HUES64 (cell line): Measurements from ENCODE around the gene AMIGO1.
"Not testable (repeated sequence)": the region's sequence is repeated elsewhere in the genome, so short reads cannot be mapped to it uniquely, and the experiment has no call there.

ENCODE experiments used
- H3K27ac ChIP-seq: 2 replicates; pipeline ENCODE4 v1.7.0; 2013; ENCODE audit warnings: low read depth, low read length, inconsistent platforms
- H3K27me3 ChIP-seq: 2 replicates; pipeline ENCODE4 v1.6.1; 2013; ENCODE audit warnings: mild to moderate bottlenecking, low read length; ENCODE audit not compliant: insufficient read depth
- H3K36me3 ChIP-seq: 2 replicates; pipeline ENCODE4 v1.6.1; 2013; ENCODE audit warnings: mild to moderate bottlenecking, low read length; ENCODE audit not compliant: insufficient read depth
- H3K4me1 ChIP-seq: 2 replicates; pipeline ENCODE4 v1.6.1; 2013; ENCODE audit warnings: mild to moderate bottlenecking, low read length, moderate library complexity; ENCODE audit not compliant: insufficient read depth
- H3K4me3 ChIP-seq: 2 replicates; pipeline ENCODE4 v1.5.1; 2013; ENCODE audit warnings: mild to moderate bottlenecking, low read length, moderate library complexity
- H3K9ac ChIP-seq: 2 replicates; pipeline ENCODE4 v1.6.1; 2013; ENCODE audit warnings: mild to moderate bottlenecking, low read depth, low read length
- H3K9me3 ChIP-seq: 2 replicates; pipeline ENCODE4 v1.6.1; 2013; ENCODE audit warnings: low read depth, low read length; ENCODE audit not compliant: insufficient read depth
- WGBS: fragments of 150-250, 120-280 bp; methylation state at CpG from one replicate; pipeline ENCODE4 v1.1.7; 2013; ENCODE audit warnings: missing lambda C conversion rate; 5-methylcytosine and 5-hydroxymethylcytosine counted together

The AMIGO1 gene

DNA sequence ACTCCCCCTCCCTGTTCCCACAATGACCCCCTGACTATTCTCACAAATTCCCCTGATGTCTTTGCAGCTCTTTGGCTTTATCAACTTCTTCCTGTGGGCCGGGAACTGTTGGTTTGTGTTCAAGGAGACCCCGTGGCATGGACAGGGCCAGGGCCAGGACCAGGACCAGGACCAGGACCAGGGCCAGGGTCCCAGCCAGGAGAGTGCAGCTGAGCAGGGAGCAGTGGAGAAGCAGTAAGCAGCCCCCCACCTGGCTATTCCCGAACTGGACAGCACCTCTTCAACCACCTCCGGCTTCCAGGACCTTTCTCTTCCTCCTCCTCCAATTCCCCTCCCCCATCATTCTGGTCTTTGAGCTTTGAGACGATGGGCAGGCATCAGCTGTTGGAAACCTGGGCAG lies 30.2 kb downstream of the AMIGO1 start:
- Histone ChIP-seq H3K27ac (no peak overlapping the region), H3K9me3 (no peaks in the 10 kb centered on the region), H3K27me3 (peaks cover 24% of the 10 kb centered on the region), H3K4me3 (no peak overlapping the region), H3K36me3 (no peaks in the 10 kb centered on the region), H3K4me1 (peaks cover 4% of the 10 kb centered on the region; the same call in 1 of the 2 replicates), H3K9ac (no peak overlapping the region)
- WGBS, result 81% methylated on average over 5 of the region's 5 CpGs

DNA sequence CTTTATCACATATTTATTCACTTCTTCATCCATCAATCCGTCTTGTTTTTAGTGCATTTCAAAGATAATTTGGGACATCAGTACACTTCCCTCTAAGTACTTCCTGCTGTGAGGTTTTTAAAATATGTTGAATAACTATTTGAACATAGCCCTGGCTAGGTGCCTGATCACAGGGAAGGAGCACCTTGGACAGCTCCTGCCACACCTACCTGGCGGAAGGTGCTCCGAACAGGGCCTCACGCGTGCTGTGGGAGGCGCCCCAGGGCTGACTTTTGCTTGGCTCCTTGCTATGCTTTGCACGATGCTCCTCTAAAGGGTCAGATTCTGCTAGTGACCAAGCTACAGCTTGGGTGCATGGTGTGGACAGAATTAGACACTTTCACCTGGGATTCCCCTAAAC lies 30.7 kb downstream of the AMIGO1 start:
- H3K27ac ChIP-seq, result no peak overlapping the region
- peaks cover 24% of the 10 kb centered on the region for H3K27me3 ChIP-seq
- no peak overlapping the region for H3K4me3 ChIP-seq
- 35% methylated on average over 7 of the region's 7 CpGs for WGBS
- no peaks in the 10 kb centered on the region for H3K36me3 ChIP-seq
- H3K9me3 ChIP-seq, result no peaks in the 10 kb centered on the region
- H3K9ac ChIP-seq, result no peak overlapping the region
- H3K4me1 ChIP-seq, result peaks cover 4% of the 10 kb centered on the region; the same call in 1 of the 2 replicates

DNA sequence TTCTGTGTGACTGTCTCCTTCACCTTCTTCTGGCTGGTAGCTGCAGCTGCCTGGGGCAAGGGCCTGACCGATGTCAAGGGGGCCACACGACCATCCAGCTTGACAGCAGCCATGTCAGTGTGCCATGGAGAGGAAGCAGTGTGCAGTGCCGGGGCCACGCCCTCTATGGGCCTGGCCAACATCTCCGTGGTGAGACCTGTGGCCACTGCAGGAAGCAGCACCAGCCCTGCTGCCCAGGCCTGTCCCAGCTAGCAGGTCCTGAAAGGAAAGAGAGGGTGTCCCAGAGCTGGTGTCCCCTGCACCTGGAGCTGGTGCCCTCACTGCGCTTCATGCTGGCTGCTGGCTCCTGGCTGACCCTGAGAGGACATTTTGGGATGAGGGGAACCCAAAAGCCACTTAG lies 31.7 kb downstream of the AMIGO1 start:
- H3K4me1 ChIP-seq, result peaks cover under 1% of the 10 kb centered on the region; the same call in 1 of the 2 replicates
- WGBS, result 78% methylated on average over 6 of the region's 6 CpGs
- H3K27ac ChIP-seq, result no peak overlapping the region
- H3K27me3 ChIP-seq, result peaks cover 20% of the 10 kb centered on the region
- no peaks in the 10 kb centered on the region for H3K36me3 ChIP-seq
- no peaks in the 10 kb centered on the region for H3K9me3 ChIP-seq
- H3K4me3 ChIP-seq, result no peak overlapping the region
- H3K9ac ChIP-seq, result no peak overlapping the region

DNA sequence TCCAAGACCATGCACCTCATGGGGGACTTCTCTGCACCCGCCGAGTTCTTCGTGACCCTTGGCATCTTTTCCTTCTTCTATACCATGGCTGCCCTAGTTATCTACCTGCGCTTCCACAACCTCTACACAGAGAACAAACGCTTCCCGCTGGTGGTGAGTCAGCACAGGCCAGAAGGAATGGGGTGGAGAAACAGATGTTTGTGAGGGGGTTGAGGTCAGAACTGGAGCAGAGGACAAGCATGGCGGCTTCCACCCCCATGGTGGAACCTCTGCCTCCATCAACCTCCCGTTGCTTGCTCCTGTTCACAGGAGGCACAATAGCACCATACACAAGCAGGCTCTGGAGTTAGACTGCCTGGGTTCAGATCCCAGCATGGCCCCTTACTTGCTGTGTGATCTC lies 32.7 kb downstream of the AMIGO1 start:
- WGBS, result 85% methylated on average over 8 of the region's 8 CpGs
- Histone ChIP-seq H3K4me1 (no peaks in the 10 kb centered on the region), H3K9me3 (no peaks in the 10 kb centered on the region), H3K27me3 (peaks cover 14% of the 10 kb centered on the region; the same call in 1 of the 2 replicates), H3K36me3 (no peaks in the 10 kb centered on the region), H3K9ac (no peak overlapping the region), H3K27ac (no peak overlapping the region), H3K4me3 (no peak overlapping the region)

DNA sequence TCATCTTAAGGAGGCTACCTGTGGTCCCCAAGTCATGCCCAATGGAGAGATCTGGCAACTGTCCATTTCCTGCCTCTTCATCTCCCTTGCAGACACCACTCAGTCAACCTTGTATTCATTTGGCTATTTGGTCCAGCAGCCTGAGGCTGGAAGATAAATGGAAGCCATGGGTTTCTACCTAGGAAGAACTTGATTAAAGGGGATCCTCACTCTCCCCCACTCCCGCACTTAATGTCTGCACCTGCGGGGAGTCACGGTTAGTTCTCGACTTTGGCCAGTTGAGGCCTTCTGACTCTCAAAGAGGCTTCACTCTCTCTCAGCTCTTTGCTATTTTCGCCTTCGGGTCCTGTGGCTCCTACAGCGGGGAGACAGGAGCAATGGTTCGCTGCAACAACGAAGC lies 34.3 kb downstream of the AMIGO1 start:
- Histone ChIP-seq H3K27me3 (peaks cover 16% of the 10 kb centered on the region; the same call in 1 of the 2 replicates), H3K9me3 (no peaks in the 10 kb centered on the region), H3K27ac (no peak overlapping the region), H3K4me3 (no peak overlapping the region), H3K4me1 (no peaks in the 10 kb centered on the region), H3K9ac (no peak overlapping the region), H3K36me3 (no peaks in the 10 kb centered on the region)
- WGBS, result 84% methylated on average over 9 of the region's 9 CpGs

DNA sequence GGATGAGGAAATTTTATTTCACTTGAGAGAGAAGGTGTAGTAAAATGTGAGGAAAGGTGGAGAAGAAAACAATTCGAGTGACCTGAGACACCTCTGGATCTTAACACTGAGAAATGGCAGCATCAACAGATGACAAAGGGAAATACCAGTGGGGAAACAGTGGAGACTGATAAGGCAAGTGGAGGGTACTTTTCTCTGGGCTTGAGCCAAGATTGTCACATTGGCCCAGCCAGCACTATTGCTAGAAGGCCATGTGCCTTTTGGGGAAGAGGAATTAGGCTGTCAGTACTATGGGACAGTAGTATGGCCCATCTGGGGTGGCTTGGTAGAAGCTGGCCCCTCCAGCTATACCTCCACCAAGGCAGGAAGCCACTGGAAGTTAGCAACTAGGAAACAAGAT lies 34.8 kb downstream of the AMIGO1 start:
- H3K9me3 ChIP-seq, result no peaks in the 10 kb centered on the region
- H3K9ac ChIP-seq, result no peak overlapping the region
- H3K4me1 ChIP-seq, result no peaks in the 10 kb centered on the region
- peaks cover 18% of the 10 kb centered on the region; the same call in 1 of the 2 replicates for H3K27me3 ChIP-seq
- H3K27ac ChIP-seq, result no peak overlapping the region
- 85% methylated on average over 1 of the region's 1 CpG for WGBS
- no peaks in the 10 kb centered on the region for H3K36me3 ChIP-seq
- no peak overlapping the region for H3K4me3 ChIP-seq

DNA sequence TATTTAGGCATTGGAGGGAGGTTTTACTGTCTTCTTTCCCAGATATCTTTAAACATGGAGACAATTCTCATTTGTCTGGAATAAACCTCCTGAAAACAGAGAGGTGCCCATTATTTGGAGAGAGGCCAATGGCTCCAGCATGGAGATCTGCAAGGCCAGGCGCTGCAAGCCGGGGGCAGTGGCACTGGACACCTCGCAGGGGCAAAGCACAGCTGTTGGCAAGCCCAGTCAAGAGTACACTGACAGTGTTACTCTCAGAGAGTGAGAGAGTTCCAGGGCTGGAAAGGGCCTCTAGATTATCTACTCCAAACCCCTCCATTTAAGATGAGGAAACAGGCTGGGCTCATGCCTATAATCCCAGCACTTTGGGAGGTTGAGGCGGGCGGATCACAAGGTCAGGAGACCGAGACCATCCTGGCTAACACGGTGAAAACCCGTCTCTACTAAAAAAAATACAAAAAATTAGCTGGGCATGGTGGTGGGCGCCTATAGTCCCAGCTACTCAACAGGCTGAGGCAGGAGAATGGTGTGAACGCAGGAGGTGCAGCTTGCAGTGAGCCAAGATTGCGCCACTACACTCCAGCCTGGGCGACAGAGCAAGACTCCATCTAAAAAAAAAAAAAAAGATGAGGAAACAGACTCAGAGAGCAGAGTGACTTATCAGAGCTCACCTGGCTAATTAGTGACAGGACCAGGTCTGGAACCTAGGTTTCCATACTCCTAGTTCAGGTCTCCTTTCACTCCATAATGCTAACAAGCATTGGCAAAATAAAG lies 36.1 kb downstream of the AMIGO1 start:
- H3K4me3 ChIP-seq, H3K4me1 ChIP-seq, H3K9me3 ChIP-seq, H3K9ac ChIP-seq, H3K36me3 ChIP-seq, H3K27ac ChIP-seq: not testable (repeated sequence)
- peaks cover 23% of the 10 kb centered on the region for H3K27me3 ChIP-seq
- 93% methylated on average over 12 of the region's 12 CpGs for WGBS

DNA sequence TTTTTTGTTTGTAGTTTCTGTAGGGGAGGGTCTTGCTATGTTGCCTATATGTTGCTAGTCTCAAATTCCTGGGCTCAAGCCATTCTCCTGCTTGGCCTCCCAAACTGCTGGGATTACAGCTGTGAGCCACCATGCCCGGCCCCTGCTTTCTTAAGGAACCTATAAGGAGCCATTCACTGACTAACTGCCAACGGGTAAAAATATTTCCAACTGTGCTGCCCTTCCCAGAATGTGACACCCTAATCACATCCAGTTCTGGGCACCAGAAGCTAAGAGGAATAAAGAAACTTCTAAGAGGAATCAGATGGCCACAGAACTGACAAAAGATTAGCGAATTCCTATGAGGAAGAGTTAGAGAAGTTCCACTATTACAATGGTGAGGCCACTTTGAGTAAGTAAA lies 36.7 kb downstream of the AMIGO1 start:
- Histone ChIP-seq H3K27ac (no peak overlapping the region), H3K27me3 (peaks cover 28% of the 10 kb centered on the region), H3K36me3 (no peaks in the 10 kb centered on the region), H3K4me1 (peaks cover 14% of the 10 kb centered on the region; the same call in 1 of the 2 replicates), H3K4me3 (no peak overlapping the region), H3K9ac (no peak overlapping the region), H3K9me3 (no peaks in the 10 kb centered on the region)
- 70% methylated on average over 3 of the region's 3 CpGs for WGBS

DNA sequence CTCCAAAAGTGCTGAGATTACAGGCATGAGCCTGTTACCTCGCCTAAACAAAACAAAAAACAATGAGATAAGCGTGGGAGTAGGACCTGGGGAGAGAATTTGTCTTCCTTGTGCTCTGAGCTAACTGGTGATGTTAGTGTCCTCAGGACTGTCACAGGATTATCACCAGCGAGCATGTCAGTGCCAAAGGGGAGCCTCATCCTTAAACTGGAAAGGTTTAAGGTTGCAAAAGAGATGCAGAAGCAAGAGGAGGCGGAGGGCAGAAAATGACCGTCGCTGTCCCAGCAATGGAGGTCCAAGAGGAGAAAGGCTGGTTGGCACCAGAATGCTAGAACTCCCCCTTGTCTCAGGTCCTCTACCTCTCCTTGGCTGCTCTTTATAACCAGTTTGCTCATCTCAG lies 39.3 kb downstream of the AMIGO1 start:
- WGBS, result 82% methylated on average over 6 of the region's 6 CpGs
- Histone ChIP-seq H3K4me1 (peaks cover 15% of the 10 kb centered on the region; the same call in 1 of the 2 replicates), H3K36me3 (no peaks in the 10 kb centered on the region), H3K27ac (no peak overlapping the region), H3K4me3 (no peak overlapping the region), H3K9ac (no peak overlapping the region), H3K27me3 (peaks cover 47% of the 10 kb centered on the region), H3K9me3 (no peaks in the 10 kb centered on the region)

DNA sequence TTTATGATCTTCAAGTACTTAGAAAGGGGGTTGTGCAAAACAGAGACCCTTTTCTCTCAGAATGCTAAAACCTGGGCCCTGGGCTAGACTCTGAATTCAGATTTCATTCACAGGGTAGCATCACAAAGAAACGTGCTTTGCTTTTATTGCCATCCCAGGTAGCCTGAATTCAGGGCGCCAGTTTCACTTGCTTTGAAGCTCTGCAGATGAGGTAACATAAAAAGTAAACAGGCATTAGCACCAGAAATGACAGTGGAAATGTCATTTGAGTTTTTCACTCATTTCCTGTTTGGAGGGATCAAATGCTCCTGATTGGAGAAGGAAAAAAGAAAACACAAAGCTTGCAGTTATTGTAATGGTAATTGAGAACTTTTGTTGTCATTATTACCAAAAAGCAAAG lies 40.6 kb downstream of the AMIGO1 start:
- Histone ChIP-seq H3K9ac (no peak overlapping the region), H3K4me3 (no peak overlapping the region; the same call in 1 of the 2 replicates), H3K27ac (no peak overlapping the region), H3K9me3 (no peaks in the 10 kb centered on the region), H3K36me3 (no peaks in the 10 kb centered on the region), H3K4me1 (peaks cover 15% of the 10 kb centered on the region; the same call in 1 of the 2 replicates), H3K27me3 (peaks cover 61% of the 10 kb centered on the region)
- 17% methylated on average over 2 of the region's 2 CpGs for WGBS

DNA sequence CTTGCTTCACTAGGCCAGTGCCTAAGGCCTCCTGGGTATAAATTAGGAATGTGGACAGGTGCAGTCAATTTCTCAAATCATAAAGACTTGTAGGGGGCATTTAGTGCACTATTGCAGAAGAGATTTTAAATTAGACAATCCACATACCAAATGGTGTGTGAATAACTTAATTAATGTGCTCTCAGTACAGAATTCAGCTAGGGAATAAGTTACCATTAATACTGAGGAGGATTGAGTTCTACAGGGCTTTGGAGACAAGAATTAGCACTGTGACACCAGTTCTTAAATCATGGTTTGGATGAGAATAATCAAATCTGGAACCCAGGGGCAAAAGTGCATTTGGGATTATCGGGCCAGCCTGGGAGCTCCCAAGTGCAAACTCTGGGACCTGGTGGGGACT lies 41.5 kb downstream of the AMIGO1 start:
- WGBS, result 84% methylated on average over 1 of the region's 1 CpG
- Histone ChIP-seq H3K9me3 (no peaks in the 10 kb centered on the region), H3K9ac (no peak overlapping the region), H3K36me3 (no peaks in the 10 kb centered on the region), H3K27me3 (peaks cover 69% of the 10 kb centered on the region), H3K27ac (no peak overlapping the region), H3K4me1 (peaks cover 15% of the 10 kb centered on the region; the same call in 1 of the 2 replicates), H3K4me3 (no peak overlapping the region)
